GM12892 (cell line): ENCODE results near the gene CAMTA1.

ENCODE experiments used
- POLR2A ChIP-seq: IDR thresholded peaks from 2 replicates; pipeline ENCODE4 v1.6.1; 2011; ENCODE audit warnings: low read depth, low read length, control low read depth
- POLR2AphosphoS5 ChIP-seq: IDR thresholded peaks from 2 replicates; pipeline ENCODE4 v1.6.1; 2011; ENCODE audit warnings: low read depth, low read length, control low read depth
- TAF1 ChIP-seq: IDR thresholded peaks from 2 replicates; pipeline ENCODE4 v1.6.1; 2011; ENCODE audit warnings: low read depth, mild to moderate bottlenecking, control low read depth, low read length, borderline replicate concordance

DNA sequence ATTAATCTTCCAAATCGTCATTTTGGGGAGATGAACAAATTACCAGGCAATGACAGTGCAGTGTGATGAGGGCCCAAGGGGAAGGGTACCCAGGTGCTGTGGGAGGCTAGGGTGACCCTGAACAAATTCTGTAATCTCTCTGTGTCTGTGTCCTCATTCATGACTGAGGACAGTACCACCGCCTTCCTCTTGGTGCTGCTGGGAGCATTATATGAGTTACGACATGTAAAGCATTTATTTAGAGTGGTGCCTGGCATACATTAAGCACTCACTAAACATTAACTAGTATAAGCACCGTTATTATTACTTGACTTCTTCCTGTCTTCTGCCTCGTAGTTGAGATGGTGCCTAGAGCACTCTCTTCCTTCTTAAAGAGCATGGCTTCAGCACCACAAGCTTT lies 517.6 kb downstream of the CAMTA1 start:
- TF ChIP-seq POLR2A (no peak), POLR2AphosphoS5 (no peak), TAF1 (no peak)
